ENCODE results near the gene ANKRD35. TPM values are rescaled to one million over a fixed set of nuclear protein-coding genes. Genes with fewer than 3 reads are reported as not detected.

Gene ANKRD35
- total RNA-seq, 3 donors from 2014 or later (not counting 1 experiment from before 2014, with no cell fraction given) = 0.14 to 0.23 (median 0.23) TPM

- peak overlapping the region in 1 of 2 donors; percentile 6 for H3K27ac Mint-ChIP-seq
- peak overlapping the region; percentile 52 for H3K4me3 Mint-ChIP-seq
- no peak for ATAC-seq
- Histone ChIP-seq H3K27ac (ENCODE audit: low read length) (no peak overlapping the region), H3K4me1 (ENCODE audit: control insufficient read depth, insufficient read depth, low read length) (peaks cover 16% of the 10 kb centered on the region), H3K4me3 (ENCODE audit: low read length) (no peak overlapping the region), H3K9me3 (ENCODE audit: control insufficient read depth, insufficient read depth, low read length) (no peaks in the 10 kb centered on the region), H3K27me3 (ENCODE audit: control insufficient read depth, insufficient read depth, low read length) (peaks cover 11% of the 10 kb centered on the region), H3K36me3 (ENCODE audit: control insufficient read depth, insufficient read depth, low read length) (no peaks in the 10 kb centered on the region)
- peaks cover 10 to 18% of the 10 kb centered on the region in 2 donors for H3K27me3 Mint-ChIP-seq (ENCODE audit: low read depth in 2 of 2)
- H3K36me3 Mint-ChIP-seq = no peaks in the 10 kb centered on the region
- peaks cover 4 to 12% of the 10 kb centered on the region in 2 donors for H3K4me1 Mint-ChIP-seq
- no peak for DNase-seq
- intact Hi-C loops (cut with micrococcal nuclease) = loop anchor here (1.0 kb wide), 1 partner anchor 35 kb away; no protein-coding TSS in a partner anchor
- WGBS (ENCODE audit: insufficient coverage) = 86% methylated on average over 1 of the region's 1 CpG
- no peaks in the 10 kb centered on the region for H3K9me3 Mint-ChIP-seq
- TF ChIP-seq, protein P1, sequence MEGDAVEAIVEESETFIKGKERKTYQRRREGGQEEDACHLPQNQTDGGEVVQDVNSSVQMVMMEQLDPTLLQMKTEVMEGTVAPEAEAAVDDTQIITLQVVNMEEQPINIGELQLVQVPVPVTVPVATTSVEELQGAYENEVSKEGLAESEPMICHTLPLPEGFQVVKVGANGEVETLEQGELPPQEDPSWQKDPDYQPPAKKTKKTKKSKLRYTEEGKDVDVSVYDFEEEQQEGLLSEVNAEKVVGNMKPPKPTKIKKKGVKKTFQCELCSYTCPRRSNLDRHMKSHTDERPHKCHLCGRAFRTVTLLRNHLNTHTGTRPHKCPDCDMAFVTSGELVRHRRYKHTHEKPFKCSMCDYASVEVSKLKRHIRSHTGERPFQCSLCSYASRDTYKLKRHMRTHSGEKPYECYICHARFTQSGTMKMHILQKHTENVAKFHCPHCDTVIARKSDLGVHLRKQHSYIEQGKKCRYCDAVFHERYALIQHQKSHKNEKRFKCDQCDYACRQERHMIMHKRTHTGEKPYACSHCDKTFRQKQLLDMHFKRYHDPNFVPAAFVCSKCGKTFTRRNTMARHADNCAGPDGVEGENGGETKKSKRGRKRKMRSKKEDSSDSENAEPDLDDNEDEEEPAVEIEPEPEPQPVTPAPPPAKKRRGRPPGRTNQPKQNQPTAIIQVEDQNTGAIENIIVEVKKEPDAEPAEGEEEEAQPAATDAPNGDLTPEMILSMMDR (IDR thresholded peaks at IDR 0.05) = no peak
These were observed 991 bp downstream of the ANKRD35 start for GRCh38 chr1:145884675-145885074.

GRCh38 chr1:145879775-145880174, 5.9 kb downstream of the ANKRD35 start:
- no peak overlapping the region for H3K27ac Mint-ChIP-seq
- Histone ChIP-seq H3K27me3 (ENCODE audit: control insufficient read depth, insufficient read depth, low read length) (peaks cover 8% of the 10 kb centered on the region), H3K27ac (ENCODE audit: low read length) (no peak overlapping the region), H3K4me1 (ENCODE audit: control insufficient read depth, insufficient read depth, low read length) (no peaks in the 10 kb centered on the region), H3K36me3 (ENCODE audit: control insufficient read depth, insufficient read depth, low read length) (no peaks in the 10 kb centered on the region), H3K4me3 (ENCODE audit: low read length) (no peak overlapping the region), H3K9me3 (ENCODE audit: control insufficient read depth, insufficient read depth, low read length) (no peaks in the 10 kb centered on the region)
- H3K27me3 Mint-ChIP-seq (ENCODE audit: low read depth in 2 of 2) = peaks cover 8 to 18% of the 10 kb centered on the region in 2 donors
- no peak for ATAC-seq
- no peaks in the 10 kb centered on the region for H3K9me3 Mint-ChIP-seq
- no peak overlapping the region for H3K4me3 Mint-ChIP-seq
- TF ChIP-seq, protein P1 (IDR thresholded peaks at IDR 0.05) = no peak
- no peak for DNase-seq
- intact Hi-C loops (cut with micrococcal nuclease) = no loop called here
- H3K4me1 Mint-ChIP-seq = peaks cover 0 to 3% of the 10 kb centered on the region in 2 donors
- no peaks in the 10 kb centered on the region for H3K36me3 Mint-ChIP-seq
- WGBS (ENCODE audit: insufficient coverage) = 77% methylated on average over 3 of the region's 5 CpGs

- H3K27me3 ChIP-seq (ENCODE audit: control insufficient read depth, insufficient read depth, low read length) = peaks cover 3% of the 10 kb centered on the region
- H3K36me3 ChIP-seq (ENCODE audit: control insufficient read depth, insufficient read depth, low read length) = no peaks in the 10 kb centered on the region
- peaks cover 6 to 14% of the 10 kb centered on the region in 2 donors for H3K27me3 Mint-ChIP-seq (ENCODE audit: low read depth in 2 of 2)
- H3K4me1 Mint-ChIP-seq = no peaks in the 10 kb centered on the region
- no peaks in the 10 kb centered on the region for H3K4me1 ChIP-seq (ENCODE audit: control insufficient read depth, insufficient read depth, low read length)
- DNase-seq (no peak), ATAC-seq (no peak)
- intact Hi-C loops (cut with micrococcal nuclease) = no loop called here
- H3K27ac ChIP-seq (ENCODE audit: low read length) = no peak overlapping the region
- no peaks in the 10 kb centered on the region for H3K9me3 Mint-ChIP-seq
- H3K4me3 Mint-ChIP-seq = no peak overlapping the region
- no peak overlapping the region for H3K4me3 ChIP-seq (ENCODE audit: low read length)
- no peaks in the 10 kb centered on the region for H3K36me3 Mint-ChIP-seq
- 100% methylated on average over 1 of the region's 2 CpGs for WGBS (ENCODE audit: insufficient coverage)
- H3K27ac Mint-ChIP-seq = no peak overlapping the region
- TF ChIP-seq, protein P1 (IDR thresholded peaks at IDR 0.05) = no peak
- H3K9me3 ChIP-seq (ENCODE audit: control insufficient read depth, insufficient read depth, low read length) = no peaks in the 10 kb centered on the region
These were observed 6.9 kb downstream of the ANKRD35 start for GRCh38 chr1:145878724-145879123.

GRCh38 chr1:145877923-145878486, 7.7 kb downstream of the ANKRD35 start:
- 92% methylated on average over 7 of the region's 7 CpGs for WGBS (ENCODE audit: insufficient coverage)
- intact Hi-C loops (cut with micrococcal nuclease) = no loop called here
- peaks cover 0 to 1% of the 10 kb centered on the region in 2 donors for H3K4me1 Mint-ChIP-seq
- H3K9me3 Mint-ChIP-seq = no peaks in the 10 kb centered on the region
- H3K27me3 Mint-ChIP-seq (ENCODE audit: low read depth in 2 of 2) = peaks cover 12 to 13% of the 10 kb centered on the region in 2 donors
- TF ChIP-seq, protein P1 (IDR thresholded peaks at IDR 0.05) = no peak
- no peaks in the 10 kb centered on the region for H3K36me3 Mint-ChIP-seq
- H3K27ac Mint-ChIP-seq = no peak overlapping the region
- H3K9me3 ChIP-seq (ENCODE audit: control insufficient read depth, insufficient read depth, low read length) = no peaks in the 10 kb centered on the region
- peaks cover 3% of the 10 kb centered on the region for H3K27me3 ChIP-seq (ENCODE audit: control insufficient read depth, insufficient read depth, low read length)
- H3K27ac ChIP-seq (ENCODE audit: low read length) = no peak overlapping the region
- no peak overlapping the region for H3K4me3 ChIP-seq (ENCODE audit: low read length)
- H3K36me3 ChIP-seq (ENCODE audit: control insufficient read depth, insufficient read depth, low read length) = no peaks in the 10 kb centered on the region
- no peak overlapping the region for H3K4me3 Mint-ChIP-seq
- ATAC-seq (no peak), DNase-seq (no peak)
- H3K4me1 ChIP-seq (ENCODE audit: control insufficient read depth, insufficient read depth, low read length) = no peaks in the 10 kb centered on the region

Measured in natural killer cell (primary cell).